GM18517 (cell line): Measurements from ENCODE around the gene MTUS2.
"Not testable (repeated sequence)": the region's sequence is repeated elsewhere in the genome, so short reads cannot be mapped to it uniquely, and the experiment has no call there.

ENCODE experiments used
- ATAC-seq: cut with Tn5 transposase; IDR thresholded peaks from one replicate; pipeline ENCODE4 v1.9.1; 2021; ENCODE audit warnings: mild to moderate bottlenecking, moderate library complexity; ENCODE audit not compliant: unreplicated experiment

Gene MTUS2

GRCh38 chr13:29210676-29211075 is 390.5 kb downstream of the MTUS2 start:
- no peak for ATAC-seq

- ATAC-seq: not testable (repeated sequence)
Measured at GRCh38 chr13:29211162-29211561, 391.0 kb downstream of the MTUS2 start.

- ATAC-seq: no peak
Measured at GRCh38 chr13:29222458-29222857, 402.3 kb downstream of the MTUS2 start.

GRCh38 chr13:29224206-29224605 is 404.1 kb downstream of the MTUS2 start:
- no peak for ATAC-seq

- no peak for ATAC-seq
Measured at GRCh38 chr13:29227576-29227975, 407.4 kb downstream of the MTUS2 start.

GRCh38 chr13:29230299-29230845 is 410.2 kb downstream of the MTUS2 start:
- ATAC-seq: no peak

GRCh38 chr13:29239653-29240525 is 419.8 kb downstream of the MTUS2 start:
- no peak for ATAC-seq

GRCh38 chr13:29254626-29255370 is 434.7 kb downstream of the MTUS2 start:
- no peak for ATAC-seq

GRCh38 chr13:29255567-29255966 is 435.4 kb downstream of the MTUS2 start:
- no peak for ATAC-seq

GRCh38 chr13:29260684-29261083 is 440.5 kb downstream of the MTUS2 start:
- no peak for ATAC-seq

- no peak for ATAC-seq
Measured at GRCh38 chr13:29266261-29266660, 446.1 kb downstream of the MTUS2 start.

GRCh38 chr13:29266756-29267733 is 446.9 kb downstream of the MTUS2 start:
- no peak for ATAC-seq

GRCh38 chr13:29270271-29270985 is 450.3 kb downstream of the MTUS2 start:
- ATAC-seq: no peak

GRCh38 chr13:29271606-29272005 is 451.5 kb downstream of the MTUS2 start:
- no peak for ATAC-seq

GRCh38 chr13:29279356-29280254 is 459.5 kb downstream of the MTUS2 start:
- no peak for ATAC-seq

GRCh38 chr13:29281932-29282495 is 461.9 kb downstream of the MTUS2 start:
- no peak for ATAC-seq

GRCh38 chr13:29284726-29285125 is 464.6 kb downstream of the MTUS2 start:
- ATAC-seq: no peak

GRCh38 chr13:29287237-29287636 is 467.1 kb downstream of the MTUS2 start:
- no peak for ATAC-seq

GRCh38 chr13:29292045-29292444 is 471.9 kb downstream of the MTUS2 start:
- ATAC-seq: no peak
